ENCODE results near the gene SPRYD3. TPM values are rescaled to one million over a fixed set of nuclear protein-coding genes. Genes with fewer than 3 reads are reported as not detected.

SPRYD3 gene
- total and polyA plus RNA-seq, 2 of the 4 experiments (the other 2 are of a cell fraction) = 25.6 to 27.8 TPM

DNA sequence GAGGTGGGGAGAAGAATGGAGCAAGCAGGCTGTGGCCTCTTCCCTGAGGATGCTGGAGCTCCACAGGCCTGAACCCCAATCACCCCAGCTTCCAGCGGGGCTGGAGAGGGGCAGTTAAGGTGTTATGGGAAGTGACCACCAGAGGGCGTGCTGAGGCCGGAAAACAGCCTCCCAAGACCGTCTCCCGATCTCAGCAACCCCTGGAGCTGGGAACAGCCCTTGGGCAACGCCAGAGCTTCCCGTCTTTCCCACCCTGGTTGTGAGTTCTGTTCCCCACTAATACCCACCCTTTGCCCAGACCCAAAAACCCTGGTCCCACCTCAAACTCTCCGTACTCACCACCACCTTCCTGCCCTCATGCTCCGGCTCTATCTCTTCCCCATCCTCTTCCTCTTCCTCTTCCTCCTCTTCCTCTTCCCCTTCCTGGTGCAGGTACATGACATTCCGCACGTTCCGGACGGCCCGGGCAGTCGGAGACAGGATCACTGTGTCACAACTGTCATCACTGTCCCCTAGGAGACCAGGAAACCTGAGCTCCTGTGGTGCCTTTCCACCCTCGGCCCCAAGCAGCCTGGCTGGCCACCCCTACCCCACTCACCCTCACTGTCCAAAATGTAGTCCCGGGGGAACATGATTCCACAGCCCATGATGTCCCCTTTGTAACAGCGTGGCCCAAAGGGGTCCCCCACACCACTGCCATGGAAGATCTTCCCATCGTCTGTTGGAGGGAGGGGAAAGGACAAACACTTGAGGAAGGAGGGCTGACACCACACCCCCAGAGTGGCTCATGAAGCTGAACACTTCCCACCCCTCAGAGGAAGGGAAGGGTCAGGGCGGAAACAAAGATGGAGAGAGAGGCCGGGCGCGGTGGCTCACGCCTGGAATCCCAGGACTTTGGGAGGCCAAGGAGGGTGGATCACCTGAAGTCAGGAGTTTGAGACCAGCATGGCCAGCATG, 12.9 kb downstream of the SPRYD3 start (continued):
- TF ChIP-seq, protein P1, sequence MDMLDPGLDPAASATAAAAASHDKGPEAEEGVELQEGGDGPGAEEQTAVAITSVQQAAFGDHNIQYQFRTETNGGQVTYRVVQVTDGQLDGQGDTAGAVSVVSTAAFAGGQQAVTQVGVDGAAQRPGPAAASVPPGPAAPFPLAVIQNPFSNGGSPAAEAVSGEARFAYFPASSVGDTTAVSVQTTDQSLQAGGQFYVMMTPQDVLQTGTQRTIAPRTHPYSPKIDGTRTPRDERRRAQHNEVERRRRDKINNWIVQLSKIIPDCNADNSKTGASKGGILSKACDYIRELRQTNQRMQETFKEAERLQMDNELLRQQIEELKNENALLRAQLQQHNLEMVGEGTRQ (IDR thresholded peaks at IDR 0.05; ENCODE audit: low read depth, low read length) = no peak
- TF ChIP-seq POLR2A (IDR thresholded peaks at IDR 0.05; ENCODE audit: low read depth, low read length) = no peak
- no peak for TF ChIP-seq MAFK (IDR thresholded peaks at IDR 0.05; ENCODE audit: low read depth, low read length)
- no peak for TF ChIP-seq NFE2L2 (IDR thresholded peaks at IDR 0.05; ENCODE audit: low read depth, low read length)

Data from IMR-90 (cell line).